Chondrocyte (in vitro differentiated cells): ENCODE data around the gene ORAI1. TPM values are rescaled to one million over a fixed set of nuclear protein-coding genes. Genes with fewer than 3 reads are reported as not detected.
A peak's percentile ranks its signal among the peaks of the same experiment; 100 is the strongest.

Source experiments
- DNase-seq: peaks from one replicate; pipeline ENCODE4 v3.0.0; 2021; ENCODE audit warnings: mixed read lengths, low spot score
- H3K27ac Mint-ChIP-seq: one replicate; pipeline ENCODE4 v1.8.0; 2021; ENCODE audit warnings: mild to moderate bottlenecking, moderate library complexity, mixed read lengths; ENCODE audit not compliant: unreplicated experiment
- H3K27me3 Mint-ChIP-seq: 2 replicates; pipeline ENCODE4 v1.8.0; 2021; ENCODE audit warnings: low read depth, mixed read lengths
- H3K36me3 Mint-ChIP-seq: 2 replicates; pipeline ENCODE4 v1.8.0; 2021; ENCODE audit warnings: low read depth, mixed read lengths
- H3K4me1 Mint-ChIP-seq: 2 replicates; pipeline ENCODE4 v1.8.0; 2021; ENCODE audit warnings: low read depth, mild to moderate bottlenecking, mixed read lengths
- H3K4me3 Mint-ChIP-seq: one replicate; pipeline ENCODE4 v1.8.0; 2021; ENCODE audit warnings: mild to moderate bottlenecking, moderate library complexity, mixed read lengths; ENCODE audit not compliant: unreplicated experiment
- H3K9me3 Mint-ChIP-seq: 2 replicates; pipeline ENCODE4 v1.8.0; 2021; ENCODE audit warnings: low read depth, mixed read lengths
- total RNA-seq: library from RNA; stranded (reverse); gene quantifications from 3 replicates; pipeline ENCODE4 v1.2.1, GENCODE V29; 2021
- TF ChIP-seq, protein P1 (sequence below): fragments of 200-600 bp; sonication (generic); IDR thresholded peaks from 2 replicates; pipeline ENCODE4 v1.5.0; 2021; ENCODE audit warnings: antibody characterized with exemption, mild to moderate bottlenecking, moderate library complexity

The ORAI1 gene
- total RNA-seq, 1 donor from 2014 or later: 8.9 TPM

GRCh38 chr12:121610239-121611149, 15.8 kb upstream of the ORAI1 start:
- peaks cover 12% of the 10 kb centered on the region for H3K4me1 Mint-ChIP-seq
- H3K9me3 Mint-ChIP-seq: no peaks in the 10 kb centered on the region
- DNase-seq: no peak
- H3K27me3 Mint-ChIP-seq: no peaks in the 10 kb centered on the region
- H3K4me3 Mint-ChIP-seq: peak overlapping the region; percentile 4
- peak overlapping the region; percentile 69 for H3K27ac Mint-ChIP-seq
- no peaks in the 10 kb centered on the region for H3K36me3 Mint-ChIP-seq
- TF ChIP-seq, protein P1, sequence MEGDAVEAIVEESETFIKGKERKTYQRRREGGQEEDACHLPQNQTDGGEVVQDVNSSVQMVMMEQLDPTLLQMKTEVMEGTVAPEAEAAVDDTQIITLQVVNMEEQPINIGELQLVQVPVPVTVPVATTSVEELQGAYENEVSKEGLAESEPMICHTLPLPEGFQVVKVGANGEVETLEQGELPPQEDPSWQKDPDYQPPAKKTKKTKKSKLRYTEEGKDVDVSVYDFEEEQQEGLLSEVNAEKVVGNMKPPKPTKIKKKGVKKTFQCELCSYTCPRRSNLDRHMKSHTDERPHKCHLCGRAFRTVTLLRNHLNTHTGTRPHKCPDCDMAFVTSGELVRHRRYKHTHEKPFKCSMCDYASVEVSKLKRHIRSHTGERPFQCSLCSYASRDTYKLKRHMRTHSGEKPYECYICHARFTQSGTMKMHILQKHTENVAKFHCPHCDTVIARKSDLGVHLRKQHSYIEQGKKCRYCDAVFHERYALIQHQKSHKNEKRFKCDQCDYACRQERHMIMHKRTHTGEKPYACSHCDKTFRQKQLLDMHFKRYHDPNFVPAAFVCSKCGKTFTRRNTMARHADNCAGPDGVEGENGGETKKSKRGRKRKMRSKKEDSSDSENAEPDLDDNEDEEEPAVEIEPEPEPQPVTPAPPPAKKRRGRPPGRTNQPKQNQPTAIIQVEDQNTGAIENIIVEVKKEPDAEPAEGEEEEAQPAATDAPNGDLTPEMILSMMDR: no peak

DNA sequence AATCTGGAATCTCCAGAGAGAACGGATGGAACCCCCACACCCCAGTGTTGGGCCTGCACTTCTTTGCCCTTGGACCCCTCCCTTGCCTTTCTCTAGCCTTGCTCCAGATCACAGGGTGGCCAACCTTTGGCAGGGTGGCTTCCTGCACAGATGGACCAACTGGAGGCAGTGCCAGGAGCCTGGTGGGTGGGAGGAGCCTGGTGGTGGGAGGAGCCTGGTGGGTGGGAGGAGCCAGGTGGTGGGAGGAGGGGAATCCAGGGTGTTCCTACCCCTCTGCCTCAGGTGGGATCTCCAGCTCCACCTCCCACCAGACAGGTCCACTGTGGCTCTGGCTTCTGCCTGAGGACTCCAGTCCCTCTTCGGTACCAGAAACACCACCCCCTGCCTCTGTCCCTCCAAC, 15.0 kb upstream of the ORAI1 start:
- no peaks in the 10 kb centered on the region for H3K9me3 Mint-ChIP-seq
- peaks cover 12% of the 10 kb centered on the region for H3K4me1 Mint-ChIP-seq
- no peak overlapping the region for H3K27ac Mint-ChIP-seq

DNA sequence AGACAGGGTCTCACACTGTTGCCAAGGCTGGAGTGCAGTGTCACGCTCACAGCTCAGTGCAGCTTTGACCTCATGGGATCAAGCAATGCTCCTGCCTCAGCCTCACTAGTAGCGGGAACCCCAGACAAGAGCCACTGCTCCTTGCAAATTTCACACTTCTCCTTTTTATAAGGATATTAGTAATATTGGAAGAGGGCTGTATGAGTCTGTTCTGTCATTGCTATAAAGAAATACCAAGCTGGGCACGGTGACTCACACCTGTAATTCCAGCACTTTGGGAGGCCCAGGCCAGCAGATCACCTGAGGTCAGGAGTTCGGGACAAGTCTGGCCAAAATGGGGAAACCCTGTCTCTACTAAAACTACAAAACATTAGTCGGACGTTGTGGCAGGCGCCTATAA, 12.9 kb upstream of the ORAI1 start:
- TF ChIP-seq, protein P1: no peak
- Mint-ChIP-seq H3K27me3 (no peaks in the 10 kb centered on the region), H3K4me3 (no peak overlapping the region), H3K27ac (no peak overlapping the region), H3K36me3 (no peaks in the 10 kb centered on the region), H3K4me1 (peaks cover 12% of the 10 kb centered on the region), H3K9me3 (no peaks in the 10 kb centered on the region)
- no peak for DNase-seq

More for the DNA sequence above, 15.0 kb upstream of the ORAI1 start:
- no peak for DNase-seq
- H3K27me3 Mint-ChIP-seq: no peaks in the 10 kb centered on the region
- H3K4me3 Mint-ChIP-seq: no peak overlapping the region
- no peaks in the 10 kb centered on the region for H3K36me3 Mint-ChIP-seq
- TF ChIP-seq, protein P1: no peak

GRCh38 chr12:121614872-121615467, 11.4 kb upstream of the ORAI1 start:
- H3K4me3 Mint-ChIP-seq: no peak overlapping the region
- no peaks in the 10 kb centered on the region for H3K27me3 Mint-ChIP-seq
- TF ChIP-seq, protein P1: no peak
- no peak for DNase-seq
- no peak overlapping the region for H3K27ac Mint-ChIP-seq
- H3K36me3 Mint-ChIP-seq: no peaks in the 10 kb centered on the region
- peaks cover 10% of the 10 kb centered on the region for H3K4me1 Mint-ChIP-seq
- no peaks in the 10 kb centered on the region for H3K9me3 Mint-ChIP-seq

- H3K4me3 Mint-ChIP-seq: no peak overlapping the region
- H3K27me3 Mint-ChIP-seq: no peaks in the 10 kb centered on the region
- no peaks in the 10 kb centered on the region for H3K9me3 Mint-ChIP-seq
- H3K27ac Mint-ChIP-seq: no peak overlapping the region
- DNase-seq: no peak
- TF ChIP-seq, protein P1: no peak
- H3K36me3 Mint-ChIP-seq: no peaks in the 10 kb centered on the region
- no peaks in the 10 kb centered on the region for H3K4me1 Mint-ChIP-seq
Observed at GRCh38 chr12:121618659-121619233, 7.6 kb upstream of the ORAI1 start.
